NCI-H524 (cell line): ENCODE results near the gene CRYAB.
"Not testable (repeated sequence)": the region's sequence is repeated elsewhere in the genome, so short reads cannot be mapped to it uniquely, and the experiment has no call there.

Experiments
- DNase-seq, 2 experiments: peaks; one replicate each; lab custom pipeline; 2025; lab: John Stamatoyannopoulos, UW

Gene CRYAB

GRCh38 chr11:111906680-111907079, 4.9 kb downstream of the CRYAB start:
- no peak for DNase-seq

DNA sequence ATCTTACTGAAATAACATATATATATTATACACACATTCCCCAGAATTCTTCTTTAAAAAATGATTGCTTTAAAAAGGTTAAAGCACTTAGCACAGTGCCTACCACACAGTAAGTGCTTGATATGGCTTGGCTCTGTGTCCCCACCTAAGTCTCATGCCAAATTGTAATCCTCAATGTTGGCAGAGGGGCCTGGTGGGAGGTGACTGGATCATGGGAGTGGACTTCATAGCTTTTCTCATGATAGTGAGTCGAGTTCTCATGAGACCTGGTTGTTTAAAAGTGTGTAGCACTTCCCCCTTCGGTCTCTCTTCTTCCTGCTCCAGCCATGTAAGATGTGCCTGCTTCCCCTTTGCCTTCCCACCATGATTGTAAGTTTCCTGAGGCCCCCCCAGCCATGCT, 6.2 kb downstream of the CRYAB start:
- no peak for DNase-seq

- DNase-seq = no peak
Measured at GRCh38 chr11:111886844-111887243, 24.7 kb downstream of the CRYAB start.

DNA sequence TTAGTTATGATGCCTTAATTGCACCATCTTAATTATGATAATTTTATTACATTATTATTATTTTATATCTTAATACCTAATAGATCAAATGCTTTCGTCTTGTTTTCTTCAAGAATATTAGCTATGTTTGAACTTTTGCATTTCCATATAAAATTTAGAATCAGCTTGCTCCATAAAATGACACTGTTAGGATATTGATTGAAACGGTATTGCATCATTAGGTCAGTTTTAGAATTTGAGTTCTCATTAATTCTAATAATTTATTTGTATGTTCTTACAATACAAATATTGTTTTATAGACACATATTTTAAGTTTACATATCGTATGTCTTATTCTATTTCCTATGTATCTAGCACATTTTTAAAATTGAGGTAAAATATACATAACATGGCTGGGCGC, 25.5 kb downstream of the CRYAB start:
- no peak for DNase-seq

- not testable (repeated sequence) for DNase-seq
Measured at GRCh38 chr11:111885053-111885452, 26.5 kb downstream of the CRYAB start.

DNA sequence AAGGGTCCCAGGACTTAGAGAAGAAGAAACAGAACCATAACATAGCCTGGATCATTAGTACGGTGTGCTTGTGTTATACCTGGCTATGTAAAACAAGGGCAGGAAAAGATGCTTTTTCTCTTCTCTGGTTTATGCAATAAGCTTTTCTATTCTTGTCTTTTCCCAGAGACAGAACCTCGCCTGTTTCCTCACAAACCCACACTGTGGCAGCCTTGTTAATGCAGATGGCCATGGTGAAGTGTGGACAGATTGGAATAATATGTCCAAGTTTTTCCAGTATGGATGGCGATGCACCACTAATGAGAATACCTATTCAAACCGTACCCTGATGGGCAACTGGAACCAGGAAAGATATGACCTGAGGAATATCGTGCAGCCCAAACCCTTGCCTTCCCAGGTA, 29.4 kb downstream of the CRYAB start:
- no peak for DNase-seq

- DNase-seq = no peak
Measured at GRCh38 chr11:111879637-111879960, 32.0 kb downstream of the CRYAB start.

DNA sequence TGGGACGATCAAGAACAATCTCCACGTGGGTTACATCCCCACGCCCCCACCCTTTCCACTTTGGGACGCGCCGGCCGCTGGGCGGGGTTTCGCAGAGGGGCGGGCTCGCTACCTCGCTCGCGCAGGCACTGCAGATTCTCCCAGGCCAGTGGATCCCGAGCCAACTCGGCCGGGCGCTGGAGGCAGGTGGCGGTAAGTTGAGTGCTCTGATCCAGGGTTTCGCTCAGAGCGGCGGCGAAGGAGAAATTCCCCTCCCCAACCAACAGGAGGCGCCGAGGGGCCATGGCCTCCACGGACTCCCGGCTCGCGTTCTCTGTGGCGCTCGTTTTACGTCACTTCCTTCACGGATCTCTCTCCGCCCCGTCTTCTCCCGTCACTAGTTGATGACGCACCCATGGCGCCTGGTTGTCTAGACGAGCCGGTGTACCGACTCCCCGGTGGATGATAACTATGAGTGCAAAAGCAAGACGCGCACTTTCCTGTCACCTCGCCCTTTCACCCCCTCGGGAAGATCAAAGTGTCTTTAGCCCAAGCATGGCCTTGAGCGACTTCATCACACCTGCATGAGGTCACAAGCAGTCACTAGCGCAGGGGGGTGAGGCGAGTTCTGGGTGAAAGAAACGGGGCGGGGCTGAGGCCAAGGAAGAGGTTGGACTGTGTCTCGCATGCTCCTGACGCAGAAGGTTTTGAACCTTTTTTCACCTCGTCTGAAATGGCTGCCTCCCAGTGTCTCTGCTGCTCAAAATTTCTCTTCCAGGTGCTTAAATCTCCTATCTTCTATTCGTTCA, 32.5 kb downstream of the CRYAB start, which contains the start of the genes CFAP68 and FDXACB1:
Gene CFAP68, plus strand, starts transcription at position 693 of the 788 bp plus-strand sequence. Its CDS starts 20 bp downstream, at position 713.
Gene FDXACB1, minus strand, starts transcription at position 317 of the 788 bp plus-strand sequence. Its CDS starts 33 bp downstream, at position 284.
- DNase-seq = peak; percentile 97 to 98

- peak; percentile 30 to 66 for DNase-seq
Measured at GRCh38 chr11:111878385-111878848, 33.2 kb downstream of the CRYAB start.

DNA sequence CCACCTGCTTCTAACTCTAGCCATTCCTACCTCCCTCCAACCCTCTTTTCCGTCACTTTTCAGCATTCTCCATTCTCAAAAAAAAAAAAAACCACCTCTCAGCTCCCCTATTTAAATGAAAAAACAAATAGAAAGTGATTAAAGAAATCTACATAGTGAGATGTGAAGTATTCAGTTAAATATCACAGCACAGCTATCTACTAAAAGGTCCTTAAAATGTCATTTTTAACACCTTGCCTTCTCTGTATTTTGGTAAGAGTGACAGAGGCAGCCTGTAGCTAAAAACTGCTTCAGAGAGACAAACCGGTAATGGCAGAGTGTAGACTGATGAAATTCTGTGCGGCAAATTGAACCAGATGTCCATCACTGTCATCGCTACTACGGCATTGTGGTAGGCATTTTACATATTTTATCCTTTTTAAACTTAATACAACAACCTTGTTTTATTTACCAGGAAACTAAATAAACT, 39.8 kb downstream of the CRYAB start:
- no peak for DNase-seq

DNA sequence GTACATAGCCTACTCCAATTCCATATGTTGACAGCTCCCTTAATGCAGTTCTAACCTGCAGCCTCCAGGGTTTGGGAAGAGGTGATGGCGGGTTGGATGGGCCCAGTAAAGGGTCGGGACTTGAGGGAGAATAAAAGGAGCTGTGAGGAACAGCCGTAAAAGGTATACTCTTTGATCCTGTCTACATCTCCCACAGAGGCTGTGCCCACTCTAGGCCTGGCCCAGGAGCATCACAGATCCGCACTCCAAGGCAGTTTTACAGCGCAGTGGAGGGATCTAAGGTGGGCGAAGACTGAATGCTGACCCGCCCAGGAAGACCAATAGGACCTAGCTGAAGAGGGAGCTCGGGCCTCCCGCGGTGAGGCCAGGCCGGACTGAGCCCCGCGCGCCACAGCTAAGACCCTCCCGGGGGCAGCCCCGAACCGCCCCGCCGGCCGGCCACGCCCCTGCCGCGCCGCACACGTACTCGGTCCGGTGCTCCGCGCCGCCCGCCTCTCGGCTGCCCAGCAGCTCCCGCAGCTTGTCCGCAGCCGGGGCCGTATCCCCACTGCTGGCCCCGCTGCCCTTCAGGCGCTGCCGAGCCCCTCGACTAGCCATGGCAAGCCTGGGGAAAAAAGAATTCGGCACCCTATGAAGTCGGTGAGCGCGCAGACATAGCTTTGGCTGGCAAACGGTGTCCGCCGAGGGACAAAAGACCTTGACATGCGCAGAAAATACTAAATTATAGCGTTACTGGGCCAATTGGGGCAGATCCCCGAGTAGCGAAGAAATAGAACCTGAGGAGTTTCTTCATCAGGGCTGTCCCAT, 40.5 kb downstream of the CRYAB start, which contains the start of gene ALG9:
Gene ALG9, minus strand, starts transcription at position 696 of the 807 bp plus-strand sequence. Its CDS starts 99 bp downstream, at position 597.
- DNase-seq = peak; percentile 74 to 76

GRCh38 chr11:111870522-111870885, 41.1 kb downstream of the CRYAB start:
- DNase-seq = no peak

DNA sequence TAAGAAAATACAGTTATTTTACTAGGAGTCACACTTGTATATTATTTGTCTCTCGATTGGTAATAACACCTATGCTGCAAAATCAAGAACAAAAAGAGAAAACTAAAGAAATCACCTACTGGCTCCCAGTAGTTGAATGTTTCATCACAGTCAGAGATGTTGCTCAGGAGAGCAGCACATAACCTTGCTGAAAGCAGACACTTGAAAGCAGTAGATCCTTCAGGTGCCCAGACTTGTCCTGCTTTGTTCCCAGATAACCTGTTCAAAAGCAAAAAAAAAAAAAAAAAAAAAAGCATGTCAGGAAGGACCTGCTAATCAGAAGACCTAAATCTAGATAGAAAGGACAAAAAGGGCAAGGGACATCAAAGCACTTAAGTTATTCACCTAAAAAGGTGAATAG, 41.5 kb downstream of the CRYAB start:
- no peak for DNase-seq

GRCh38 chr11:111860257-111860656, 51.3 kb downstream of the CRYAB start:
- DNase-seq = no peak
